COLO829 (cell line): ENCODE data around the gene DCC.

Source experiments
- DNase-seq: peaks from one replicate; pipeline ENCODE4 v3.0.0; 2012; ENCODE audit warnings: low spot score

DCC gene

DNA sequence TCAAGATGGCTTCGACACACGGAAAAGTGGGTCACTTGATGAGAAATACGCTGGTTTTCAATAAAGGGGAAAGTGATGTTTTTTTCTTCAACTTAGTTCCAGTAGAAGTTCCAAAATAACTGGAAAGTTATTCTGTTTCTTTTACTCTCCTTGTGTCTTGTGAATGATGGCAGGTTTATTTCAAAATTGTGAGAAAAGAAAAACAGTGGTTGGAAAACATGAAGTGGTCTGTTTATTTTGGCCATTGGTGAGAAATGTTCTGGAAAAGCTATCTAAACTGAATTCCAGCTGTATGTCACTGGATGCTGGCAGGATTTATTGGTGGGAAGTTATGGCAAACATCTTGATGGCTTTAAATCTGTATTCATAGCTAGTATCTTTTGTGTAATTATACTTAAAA lies 484.1 kb downstream of the DCC start:
- no peak for DNase-seq

- DNase-seq, result no peak
Measured at GRCh38 chr18:52826994-52827393, 487.0 kb downstream of the DCC start.

DNA sequence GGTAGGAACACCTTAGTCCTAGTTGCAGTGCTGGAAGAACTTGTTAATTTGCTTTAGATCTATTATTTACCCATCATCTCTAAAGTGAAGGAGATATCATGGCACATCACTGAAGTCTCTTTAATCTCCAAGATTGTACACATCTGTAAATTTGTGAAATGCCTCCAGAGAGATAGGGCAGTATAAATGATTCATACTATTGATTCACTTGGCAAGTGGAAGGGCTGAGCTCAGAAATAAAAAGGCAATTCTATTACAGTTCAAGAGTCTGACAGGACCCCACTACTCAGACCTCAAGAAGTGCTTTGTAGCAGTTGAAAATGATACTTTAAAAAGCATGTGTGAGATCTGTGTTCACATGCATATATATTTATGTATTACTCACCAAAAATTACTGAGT lies 489.3 kb downstream of the DCC start:
- no peak for DNase-seq

GRCh38 chr18:52829876-52830405 lies 489.9 kb downstream of the DCC start:
- no peak for DNase-seq

GRCh38 chr18:52844323-52844722 lies 504.3 kb downstream of the DCC start:
- no peak for DNase-seq

DNA sequence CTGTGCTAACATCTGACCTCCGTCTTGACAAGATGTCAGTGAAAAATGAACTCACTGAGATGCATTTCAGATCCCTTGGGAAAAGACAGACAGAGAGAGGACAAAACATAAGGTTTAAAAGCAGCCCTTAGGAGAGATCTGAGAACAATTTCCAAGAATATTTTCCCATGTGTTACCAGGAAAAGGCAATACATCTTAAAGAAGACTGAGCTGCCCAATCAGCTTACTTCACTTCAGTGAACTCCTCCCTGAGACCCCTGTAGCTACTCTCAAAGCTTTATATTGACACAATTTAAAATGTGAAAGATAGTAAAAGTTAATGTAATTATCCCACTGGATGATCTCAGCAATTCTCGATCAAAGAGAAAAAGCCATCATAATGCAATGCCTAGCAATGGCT lies 505.0 kb downstream of the DCC start:
- no peak for DNase-seq

DNA sequence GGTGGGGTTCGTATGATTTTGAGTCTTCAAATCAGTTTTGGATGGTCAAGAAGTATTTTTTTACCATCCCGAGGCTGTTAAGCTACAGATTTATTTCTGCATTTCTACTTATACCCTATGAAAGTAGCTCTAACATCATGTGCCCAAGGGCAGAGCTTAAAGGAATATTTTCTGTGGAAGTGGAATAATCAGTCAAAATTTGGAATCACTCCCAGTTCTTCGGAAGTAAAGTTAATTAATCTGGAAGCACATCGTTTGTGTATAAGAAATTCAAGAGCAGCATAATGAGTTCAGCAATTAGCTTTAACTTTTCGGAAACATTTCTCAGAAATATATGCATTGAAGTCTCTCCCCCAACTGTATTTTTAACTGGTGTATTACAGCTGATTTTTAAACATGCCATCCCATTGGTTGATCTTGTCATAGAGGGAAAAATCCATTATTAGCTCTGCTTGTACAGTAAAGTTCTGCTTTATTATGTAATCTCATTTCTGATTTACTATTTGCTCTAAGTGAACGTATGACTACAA lies 510.1 kb downstream of the DCC start:
- no peak for DNase-seq

GRCh38 chr18:52861558-52861957 lies 521.6 kb downstream of the DCC start:
- no peak for DNase-seq

DNA sequence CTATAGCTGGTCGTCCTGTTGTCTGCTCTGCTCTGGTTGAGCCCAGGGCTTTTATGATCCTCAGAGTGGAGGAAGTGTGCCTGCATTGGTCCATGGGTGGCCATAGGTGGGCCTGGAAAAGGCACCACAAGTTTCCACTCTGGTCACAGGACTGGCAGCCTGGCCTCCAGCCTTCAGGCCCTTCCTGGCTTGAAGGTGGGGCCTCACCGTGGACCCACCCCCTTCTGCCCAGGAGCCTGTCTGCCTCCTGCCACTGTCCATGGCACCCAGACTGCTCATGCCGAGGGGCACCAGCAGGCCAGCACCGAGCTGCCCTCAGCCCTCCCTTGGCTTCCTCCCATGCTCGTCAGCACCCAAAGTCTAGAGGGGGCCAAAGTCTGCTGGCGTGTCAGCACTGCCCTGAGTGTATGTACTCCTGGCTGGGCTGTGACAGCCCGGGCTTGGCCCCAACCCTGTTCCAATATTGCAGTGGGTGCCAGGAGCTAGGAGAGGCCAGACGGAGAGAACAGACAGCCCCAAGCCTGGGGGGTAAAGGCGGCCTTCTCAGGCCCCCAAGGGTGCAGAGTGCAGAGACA lies 529.4 kb downstream of the DCC start:
- DNase-seq, result no peak

GRCh38 chr18:52869942-52870907 lies 530.2 kb downstream of the DCC start:
- DNase-seq, result no peak

DNA sequence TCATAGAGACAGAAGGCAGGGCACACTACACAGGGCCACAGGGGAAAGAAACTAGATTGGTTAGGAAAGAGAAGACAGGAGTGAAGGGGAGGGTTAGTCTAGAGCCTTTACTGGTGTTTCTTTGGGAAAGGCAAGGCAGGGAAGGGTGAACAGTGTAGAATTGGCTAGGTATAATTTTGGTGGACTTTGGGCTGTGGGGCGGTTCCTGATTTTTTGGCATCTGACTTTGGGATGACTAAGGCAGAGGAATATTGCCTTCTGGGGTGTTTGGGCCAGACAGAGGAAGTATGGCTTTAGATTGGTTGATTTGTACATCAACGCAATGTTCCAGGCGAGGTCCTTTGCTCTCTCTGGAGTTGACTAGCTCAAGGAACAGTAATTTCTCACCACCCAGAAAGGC lies 534.8 kb downstream of the DCC start:
- no peak for DNase-seq

GRCh38 chr18:52875725-52876124 lies 535.7 kb downstream of the DCC start:
- no peak for DNase-seq

DNA sequence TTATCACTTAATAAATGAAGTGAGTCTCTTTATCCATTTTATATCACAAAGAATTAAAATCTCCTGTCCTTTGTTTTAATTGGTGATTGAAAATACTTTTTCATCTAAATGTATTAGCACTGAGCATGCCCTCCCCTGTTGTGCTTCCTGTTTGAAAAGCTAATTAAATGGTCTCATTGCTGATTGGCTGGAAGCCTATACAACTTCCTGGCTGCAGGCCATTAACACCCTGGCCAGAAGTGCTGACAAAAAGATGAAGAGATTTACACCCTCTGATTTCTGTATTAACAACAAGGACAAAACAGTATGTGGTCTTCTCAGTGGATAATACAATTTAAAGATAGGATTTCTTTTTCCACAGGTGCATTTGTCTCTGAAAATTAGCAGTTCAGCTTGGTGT lies 548.0 kb downstream of the DCC start:
- no peak for DNase-seq

DNA sequence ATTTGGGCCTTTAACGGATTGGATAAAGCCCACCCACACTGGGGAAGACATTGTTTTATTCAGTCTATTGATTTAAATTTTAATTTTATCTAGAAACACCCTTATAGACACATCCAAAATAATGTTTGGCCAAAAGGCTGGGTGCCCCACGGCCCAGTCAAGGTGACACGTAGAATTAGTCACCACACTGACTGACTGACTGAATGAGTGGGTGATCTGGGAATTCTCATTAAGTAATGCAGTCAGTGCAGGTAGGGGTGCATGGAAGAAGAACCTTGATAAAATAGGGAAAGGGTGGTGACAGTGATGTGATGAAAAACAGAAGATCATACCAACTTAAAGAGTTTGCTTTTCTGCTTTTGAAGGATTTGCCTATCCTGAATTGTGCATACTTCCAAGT lies 554.8 kb downstream of the DCC start:
- no peak for DNase-seq

DNA sequence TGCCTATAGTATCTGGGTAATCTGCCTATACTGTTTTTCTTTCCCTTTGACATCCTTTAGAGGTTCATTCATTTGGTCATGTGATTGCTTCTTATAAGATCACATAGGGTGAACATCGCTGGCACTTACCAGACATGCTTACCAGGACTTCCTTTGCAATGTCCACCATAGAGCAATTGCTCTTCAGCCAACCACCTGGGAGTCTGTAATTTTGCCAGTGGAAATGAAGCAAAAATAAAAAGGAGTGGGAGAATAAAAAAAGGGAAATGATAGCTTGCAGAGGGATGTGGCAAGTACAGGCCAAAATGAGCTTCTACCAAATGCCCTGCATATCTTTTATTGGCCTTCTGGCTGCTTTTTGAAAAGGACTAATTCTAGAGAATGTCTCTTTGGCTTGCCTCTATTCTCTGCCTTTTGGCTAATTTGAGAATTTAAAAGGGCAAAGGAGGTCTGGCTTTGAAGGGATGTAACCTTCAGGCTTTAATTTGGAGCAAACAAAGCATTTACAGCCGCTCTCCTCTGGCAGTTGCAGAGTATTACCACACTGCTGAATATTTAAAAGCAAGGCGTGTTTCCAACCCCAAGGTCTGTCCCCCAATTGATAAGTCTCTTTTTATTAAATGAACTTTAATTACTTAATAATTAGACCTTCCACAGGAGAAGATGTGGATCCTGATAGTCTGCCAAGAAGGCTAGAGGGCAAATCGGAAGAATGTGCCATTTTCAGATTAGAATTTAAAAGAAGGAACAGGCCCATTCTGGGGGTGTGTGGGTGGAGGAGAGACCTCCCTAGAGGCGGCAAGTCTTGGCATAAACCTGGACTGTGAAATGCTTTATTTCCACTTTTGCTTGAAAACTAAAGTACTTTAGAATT lies 557.9 kb downstream of the DCC start:
- no peak for DNase-seq

- DNase-seq, result no peak
Measured at GRCh38 chr18:52898485-52899058, 558.6 kb downstream of the DCC start.

DNA sequence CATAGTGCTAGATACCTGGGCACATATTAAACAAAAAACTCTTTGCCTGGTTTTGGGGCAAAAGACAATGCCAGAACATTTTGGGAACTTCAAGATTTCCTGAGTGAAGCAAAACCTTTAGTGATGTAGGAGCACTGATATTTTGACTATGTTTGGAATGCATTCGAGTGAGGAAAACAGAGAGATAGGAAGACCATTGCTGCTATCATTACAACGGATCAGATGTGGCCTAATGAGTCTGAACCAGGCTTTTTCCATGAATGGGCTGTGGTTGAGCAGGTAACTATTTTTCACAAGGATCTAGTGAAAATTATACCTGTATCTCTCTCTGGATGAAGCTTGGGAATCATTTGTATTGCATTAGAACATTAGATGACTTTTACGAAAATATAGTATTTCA lies 562.2 kb downstream of the DCC start:
- no peak for DNase-seq

DNA sequence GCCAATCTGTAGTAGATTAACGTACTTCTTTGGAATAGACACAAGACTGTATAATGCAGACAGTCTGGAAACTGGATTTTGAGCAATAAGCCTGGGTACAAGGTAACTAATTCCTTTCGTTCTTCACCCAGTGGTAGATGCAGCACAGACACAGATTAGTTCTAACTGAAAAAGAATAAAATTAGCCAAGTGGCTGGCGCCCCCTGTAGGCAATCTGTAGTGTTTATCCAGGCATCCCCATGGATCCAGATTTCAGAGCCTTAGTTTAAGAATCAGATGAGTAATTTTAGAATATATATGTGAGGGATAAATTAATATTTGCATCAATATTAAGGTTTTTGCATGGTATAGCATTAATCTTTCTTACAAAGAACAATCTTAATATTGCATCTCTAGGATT lies 563.9 kb downstream of the DCC start:
- DNase-seq, result peak; percentile 2

GRCh38 chr18:52907543-52908308 lies 567.7 kb downstream of the DCC start:
- no peak for DNase-seq

DNA sequence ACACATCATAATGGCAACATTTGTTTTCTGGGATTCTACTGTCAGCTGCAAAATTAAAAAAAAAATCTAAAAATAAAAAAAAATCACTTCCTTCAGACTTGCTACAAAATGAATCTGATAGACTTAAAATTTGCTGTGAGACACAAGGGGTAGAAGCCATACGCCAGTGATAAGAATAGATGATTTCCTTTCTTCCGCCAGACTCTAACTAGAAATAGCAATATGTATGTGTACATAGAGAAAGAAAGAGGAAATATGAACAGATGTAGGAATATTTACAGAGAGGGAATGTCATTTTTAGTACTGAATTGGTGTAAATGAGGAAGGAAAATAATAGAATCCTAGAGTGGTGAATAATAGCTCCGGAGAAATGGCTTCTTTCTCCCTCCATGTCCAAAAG lies 574.2 kb downstream of the DCC start:
- DNase-seq, result no peak

GRCh38 chr18:52920665-52921064 lies 580.7 kb downstream of the DCC start:
- no peak for DNase-seq
